Measurements from ENCODE around the gene PML. TPM values are rescaled to one million over a fixed set of nuclear protein-coding genes. Genes with fewer than 3 reads are reported as not detected.
"Not testable (repeated sequence)": the region's sequence is repeated elsewhere in the genome, so short reads cannot be mapped to it uniquely, and the experiment has no call there.

Gene PML
- total and polyA plus RNA-seq, 2 experiments from 2014 or later, result 15.7 to 29.9 TPM

DNA sequence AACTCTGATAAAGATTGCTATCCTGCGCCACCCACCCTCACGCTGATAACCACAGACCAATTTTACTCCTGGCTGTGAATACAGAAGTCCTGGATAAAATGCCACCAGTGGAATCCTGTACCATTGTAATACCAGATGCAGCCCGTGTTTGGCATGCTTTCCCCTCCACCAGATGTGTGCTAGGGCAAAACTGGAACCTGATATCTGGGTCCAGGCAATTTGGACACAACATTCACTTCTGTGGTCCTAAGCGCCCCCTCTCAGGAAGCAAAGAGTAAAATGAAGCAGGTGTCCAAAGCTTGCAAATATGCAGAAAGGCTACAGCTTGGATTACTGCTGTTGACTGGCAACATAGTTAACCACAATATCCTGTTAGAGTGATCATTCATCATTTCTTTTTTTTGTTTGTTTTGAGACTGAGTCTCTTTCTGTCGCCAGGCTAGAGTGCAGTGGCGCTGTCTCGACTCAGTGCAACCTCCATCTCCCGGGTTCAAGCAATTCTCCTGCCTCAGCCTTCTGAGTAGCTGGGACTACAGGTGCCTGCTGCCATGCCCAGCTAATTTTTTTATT, 35.4 kb upstream of the PML start:
- H4K20me1 ChIP-seq (ENCODE audit: insufficient read depth, poor library complexity, severe bottlenecking), result no peaks in the 10 kb centered on the region

DNA sequence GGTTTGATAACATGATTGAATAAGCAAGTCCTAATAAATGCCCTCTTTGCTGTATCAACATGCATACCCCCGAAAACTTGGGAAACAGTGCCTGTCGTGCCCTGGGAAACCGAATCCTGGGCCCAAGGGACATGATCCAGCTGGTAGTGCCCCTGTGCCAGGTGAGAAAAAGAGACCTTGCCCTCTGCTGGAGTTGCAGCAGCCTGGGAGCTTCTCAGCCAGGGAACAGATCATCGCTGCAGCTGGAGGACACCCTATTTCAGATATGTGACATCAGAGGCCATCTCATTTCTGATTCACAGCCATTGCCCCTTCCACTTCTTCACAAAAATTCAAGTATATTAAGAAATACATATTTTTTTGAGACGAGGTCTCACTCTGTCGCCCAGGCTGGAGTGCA, 34.7 kb upstream of the PML start:
- no peak overlapping the region for H3K4me2 ChIP-seq
- H3K79me2 ChIP-seq, result no peaks in the 10 kb centered on the region

More for the DNA sequence above, 35.4 kb upstream of the PML start:
- TF ChIP-seq EZH2phosphoT487 (IDR thresholded peaks at IDR 0.05; ENCODE audit: low read depth, severe bottlenecking, unreplicated experiment), result no peak
- 74% methylated on average over 8 of the region's 8 CpGs for WGBS (ENCODE audit: low lambda C conversion rate, missing lambda C conversion rate)
- Histone ChIP-seq H3K27ac (no peak overlapping the region), H3K4me1 (ENCODE audit: insufficient read depth) (no peaks in the 10 kb centered on the region), H3K36me3 (replicated peaks; ENCODE audit: insufficient read depth, low read depth) (no peaks in the 10 kb centered on the region), H3K9me3 (ENCODE audit: low read depth) (no peaks in the 10 kb centered on the region), H2AFZ (no peak overlapping the region), H3K4me3 (no peak overlapping the region), H3K9me2 (replicated peaks; ENCODE audit: insufficient read depth) (no peaks in the 10 kb centered on the region), H3K27me3 (no peaks in the 10 kb centered on the region), H3K4me2 (no peak overlapping the region), H3K79me2 (no peaks in the 10 kb centered on the region)
- no peak for DNase-seq (ENCODE audit: low spot score)

DNA sequence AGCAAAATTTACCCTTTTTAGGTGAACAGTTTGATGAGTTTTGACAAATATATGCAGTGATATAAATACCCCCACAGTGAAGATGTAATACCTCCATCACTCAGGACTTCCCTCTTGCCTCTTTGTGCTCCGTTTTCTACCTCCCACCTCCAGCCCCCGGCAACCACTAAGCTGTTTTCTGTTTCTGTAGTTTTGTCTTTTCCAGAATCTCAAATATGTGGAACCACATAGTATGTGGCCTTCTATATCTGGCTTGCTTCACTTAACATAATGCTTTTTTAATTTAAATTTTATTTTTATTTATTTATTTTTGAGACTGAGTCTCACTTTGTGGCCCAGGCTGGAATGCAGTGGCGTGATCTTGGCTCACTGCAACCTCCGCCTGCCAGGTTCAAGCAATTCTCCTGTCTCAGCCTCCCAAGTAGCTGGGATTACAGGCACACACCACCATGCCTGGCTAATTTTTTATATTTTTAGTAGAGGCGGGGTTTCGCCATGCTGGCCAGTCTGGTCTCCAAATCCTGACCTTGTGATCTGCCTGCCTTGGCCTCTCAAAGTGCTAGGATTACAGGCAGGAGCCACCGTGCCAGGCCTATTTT, 33.9 kb upstream of the PML start:
- H3K36me3 ChIP-seq (replicated peaks; ENCODE audit: insufficient read depth, low read depth); H3K4me3 ChIP-seq; H3K27ac ChIP-seq; H3K4me2 ChIP-seq; H3K27me3 ChIP-seq; H3K4me1 ChIP-seq (ENCODE audit: insufficient read depth); H3K9me3 ChIP-seq (ENCODE audit: low read depth); H4K20me1 ChIP-seq (ENCODE audit: insufficient read depth, poor library complexity, severe bottlenecking); H3K9me2 ChIP-seq (replicated peaks; ENCODE audit: insufficient read depth); H2AFZ ChIP-seq; H3K79me2 ChIP-seq; DNase-seq (ENCODE audit: low spot score): not testable (repeated sequence)
- WGBS (ENCODE audit: low lambda C conversion rate, missing lambda C conversion rate), result 91% methylated on average over 7 of the region's 7 CpGs

More for the DNA sequence above, 34.7 kb upstream of the PML start:
- no peaks in the 10 kb centered on the region for H3K9me3 ChIP-seq (ENCODE audit: low read depth)
- WGBS (ENCODE audit: low lambda C conversion rate, missing lambda C conversion rate), result 91% methylated on average over 6 of the region's 6 CpGs
- H3K27ac ChIP-seq, result no peak overlapping the region
- H3K36me3 ChIP-seq (replicated peaks; ENCODE audit: insufficient read depth, low read depth), result no peaks in the 10 kb centered on the region
- no peak for TF ChIP-seq EZH2phosphoT487 (IDR thresholded peaks at IDR 0.05; ENCODE audit: low read depth, severe bottlenecking, unreplicated experiment)
- TF ChIP-seq, protein P1, sequence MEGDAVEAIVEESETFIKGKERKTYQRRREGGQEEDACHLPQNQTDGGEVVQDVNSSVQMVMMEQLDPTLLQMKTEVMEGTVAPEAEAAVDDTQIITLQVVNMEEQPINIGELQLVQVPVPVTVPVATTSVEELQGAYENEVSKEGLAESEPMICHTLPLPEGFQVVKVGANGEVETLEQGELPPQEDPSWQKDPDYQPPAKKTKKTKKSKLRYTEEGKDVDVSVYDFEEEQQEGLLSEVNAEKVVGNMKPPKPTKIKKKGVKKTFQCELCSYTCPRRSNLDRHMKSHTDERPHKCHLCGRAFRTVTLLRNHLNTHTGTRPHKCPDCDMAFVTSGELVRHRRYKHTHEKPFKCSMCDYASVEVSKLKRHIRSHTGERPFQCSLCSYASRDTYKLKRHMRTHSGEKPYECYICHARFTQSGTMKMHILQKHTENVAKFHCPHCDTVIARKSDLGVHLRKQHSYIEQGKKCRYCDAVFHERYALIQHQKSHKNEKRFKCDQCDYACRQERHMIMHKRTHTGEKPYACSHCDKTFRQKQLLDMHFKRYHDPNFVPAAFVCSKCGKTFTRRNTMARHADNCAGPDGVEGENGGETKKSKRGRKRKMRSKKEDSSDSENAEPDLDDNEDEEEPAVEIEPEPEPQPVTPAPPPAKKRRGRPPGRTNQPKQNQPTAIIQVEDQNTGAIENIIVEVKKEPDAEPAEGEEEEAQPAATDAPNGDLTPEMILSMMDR (IDR thresholded peaks at IDR 0.05; ENCODE audit: poor library complexity), result no peak
- TF ChIP-seq EZH2 (IDR thresholded peaks at IDR 0.05; ENCODE audit: borderline replicate concordance), result no peak
- H4K20me1 ChIP-seq (ENCODE audit: insufficient read depth, poor library complexity, severe bottlenecking), result no peaks in the 10 kb centered on the region
- H3K4me3 ChIP-seq, result no peak overlapping the region
- H3K9me2 ChIP-seq (replicated peaks; ENCODE audit: insufficient read depth), result no peaks in the 10 kb centered on the region
- no peak for DNase-seq (ENCODE audit: low spot score)
- no peaks in the 10 kb centered on the region for H3K27me3 ChIP-seq
- no peak overlapping the region for H2AFZ ChIP-seq
- H3K4me1 ChIP-seq (ENCODE audit: insufficient read depth), result peaks cover under 1% of the 10 kb centered on the region

DNA sequence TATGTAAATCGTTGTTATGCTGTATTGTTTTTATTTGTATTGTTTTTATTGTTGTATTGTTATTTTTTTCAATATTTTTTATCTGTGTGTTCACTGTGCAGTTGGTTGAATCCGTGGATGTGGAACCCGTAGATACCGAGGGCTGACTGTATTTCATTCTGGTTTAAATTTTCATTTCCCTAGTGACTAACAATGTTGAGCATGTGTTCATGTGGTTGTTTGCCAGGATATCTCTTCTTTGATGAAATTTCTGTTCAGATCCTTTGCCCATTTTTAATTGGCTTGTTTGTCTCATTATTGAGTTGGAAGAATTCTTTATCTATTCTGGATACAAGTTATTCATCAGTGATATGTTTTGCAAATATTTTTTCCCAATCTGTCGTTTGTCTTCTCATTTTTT, 32.1 kb upstream of the PML start:
- Histone ChIP-seq H3K27ac (no peak overlapping the region), H3K4me1 (ENCODE audit: insufficient read depth) (peaks cover 4% of the 10 kb centered on the region), H3K9me2 (replicated peaks; ENCODE audit: insufficient read depth) (no peaks in the 10 kb centered on the region), H2AFZ (no peak overlapping the region), H3K4me2 (no peak overlapping the region), H3K9me3 (ENCODE audit: low read depth) (no peaks in the 10 kb centered on the region), H3K27me3 (no peaks in the 10 kb centered on the region), H3K4me3 (no peak overlapping the region), H3K36me3 (replicated peaks; ENCODE audit: insufficient read depth, low read depth) (no peaks in the 10 kb centered on the region), H4K20me1 (ENCODE audit: insufficient read depth, poor library complexity, severe bottlenecking) (no peaks in the 10 kb centered on the region), H3K79me2 (no peaks in the 10 kb centered on the region)
- no peak for TF ChIP-seq EZH2 (IDR thresholded peaks at IDR 0.05; ENCODE audit: borderline replicate concordance)
- TF ChIP-seq, protein P1 (IDR thresholded peaks at IDR 0.05; ENCODE audit: poor library complexity), result no peak
- no peak for TF ChIP-seq EZH2phosphoT487 (IDR thresholded peaks at IDR 0.05; ENCODE audit: low read depth, severe bottlenecking, unreplicated experiment)
- no peak for DNase-seq (ENCODE audit: low spot score)
- WGBS (ENCODE audit: low lambda C conversion rate, missing lambda C conversion rate), result 69% methylated on average over 5 of the region's 5 CpGs

All from hepatocyte (in vitro differentiated cells).